Hippocampal formation (tissue), 2 donors: Measurements from ENCODE around the gene CNFN.
A peak's percentile ranks its signal among the peaks of the same experiment; 100 is the strongest.

Experiments used
- DNase-seq, 2 donors: peaks; one replicate each; lab custom pipeline; 2025; lab: John Stamatoyannopoulos, UW

CNFN gene

GRCh38 chr19:42389899-42390298 is at the start of gene CNFN:
CNFN (minus strand) TSS chr19:42390297; CDS start chr19:42389037, 1,260 bp downstream.
- DNase-seq, result no peak

DNA sequence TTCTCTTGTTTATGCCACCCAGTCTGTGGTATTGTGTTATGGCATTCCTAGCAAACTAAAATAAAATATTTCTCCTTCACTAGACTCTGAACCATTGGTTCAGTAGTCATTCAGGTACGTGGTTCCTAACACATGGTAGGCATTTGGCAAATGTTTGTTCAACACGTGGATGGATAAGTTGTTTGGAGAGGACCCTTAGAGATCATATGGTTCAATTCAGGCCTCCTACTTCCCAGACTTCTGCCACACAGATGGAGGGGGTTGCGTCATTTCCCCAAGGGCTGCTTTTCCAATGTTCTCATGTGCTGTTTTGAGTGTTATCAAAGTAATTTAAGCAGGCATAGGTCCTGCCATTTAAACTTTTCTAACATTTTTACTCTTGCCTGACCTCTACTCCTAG is 45.9 kb upstream of the CNFN start:
- DNase-seq, result no peak

- no peak for DNase-seq
These were observed 45.2 kb upstream of the CNFN start for GRCh38 chr19:42435316-42435715.

DNA sequence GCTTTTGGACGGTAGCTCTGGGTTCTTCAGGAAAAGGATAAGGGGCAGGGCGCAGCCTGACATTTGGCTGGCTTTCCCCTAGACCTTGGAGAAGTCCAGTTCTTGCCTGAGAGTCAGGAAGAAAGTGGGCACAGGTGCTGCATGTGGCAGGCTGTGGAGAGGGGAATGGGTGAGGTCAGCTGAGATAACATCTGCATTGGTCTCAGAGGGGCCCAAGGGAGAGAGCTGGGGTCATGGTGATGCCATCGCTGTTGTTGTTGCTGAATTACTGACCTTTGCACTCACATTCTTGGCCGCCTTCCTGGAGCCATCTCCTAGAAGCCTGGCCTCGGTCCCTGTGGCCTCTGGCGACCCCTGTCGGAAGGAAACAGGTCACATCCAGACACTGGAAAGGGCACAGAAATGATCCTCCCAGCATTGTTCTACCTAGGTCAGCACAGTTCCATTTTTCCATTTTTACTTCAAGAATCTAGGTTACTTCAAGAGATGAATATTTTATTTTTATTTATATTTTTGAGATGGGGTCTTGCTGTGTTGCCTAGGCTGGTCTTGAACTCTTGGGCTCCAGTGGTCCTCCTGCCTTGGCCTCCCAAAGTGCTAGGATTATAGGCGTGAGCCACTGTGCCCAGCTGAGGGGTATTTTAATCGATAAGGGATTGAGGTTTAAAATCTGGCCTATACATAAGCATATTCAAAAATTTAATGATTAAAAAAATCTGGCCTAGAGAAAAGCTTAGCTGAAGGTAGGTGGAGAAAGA is 43.6 kb upstream of the CNFN start:
- peak; percentile 53 to 72 for DNase-seq

DNA sequence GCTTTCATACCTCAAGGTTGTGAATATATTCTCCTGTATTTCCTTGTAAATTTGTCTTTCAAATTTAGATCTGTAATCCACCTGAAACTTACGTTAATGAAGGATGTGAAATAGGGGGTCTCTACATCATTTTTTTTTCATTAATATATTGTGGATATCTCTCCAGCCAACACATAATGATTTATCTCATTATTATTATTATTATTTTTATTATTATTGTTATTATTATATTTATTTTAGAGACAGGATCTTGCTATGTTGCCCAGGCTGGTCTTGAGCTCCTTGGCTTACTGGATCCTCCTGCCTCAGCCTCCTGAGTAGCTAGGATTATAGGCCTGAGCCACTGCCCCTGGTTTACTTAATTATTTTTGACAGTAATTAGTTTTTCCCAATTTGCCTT is 41.4 kb upstream of the CNFN start:
- DNase-seq, result no peak

- DNase-seq, result no peak
These were observed 38.6 kb upstream of the CNFN start for GRCh38 chr19:42428676-42429075.

DNA sequence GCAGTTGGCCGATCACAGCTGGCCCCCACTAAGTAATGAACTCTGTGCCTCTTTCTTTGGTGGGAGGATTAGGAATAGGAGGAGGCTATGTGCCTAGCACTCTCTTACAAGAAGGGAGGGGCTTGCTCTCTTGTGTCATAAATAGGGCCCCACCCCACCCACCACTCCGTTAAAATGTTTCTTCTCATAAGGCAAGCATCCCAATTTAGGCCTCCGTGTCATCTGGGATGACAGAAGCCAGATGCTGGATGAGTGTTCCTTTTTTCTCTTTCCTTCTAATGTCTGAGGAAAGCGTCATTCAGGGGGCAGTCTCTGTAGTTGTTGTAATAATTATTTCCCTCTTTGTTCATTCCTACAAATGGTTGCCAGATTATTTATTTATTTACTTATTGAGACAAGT is 37.2 kb upstream of the CNFN start, which contains the start of gene LIPE:
LIPE (minus strand) TSS at position 76 of the 400 bp plus-strand sequence. CDS start 239 bp downstream, outside the sequence.
- DNase-seq, result no peak

- no peak for DNase-seq
These were observed 36.5 kb upstream of the CNFN start for GRCh38 chr19:42426643-42427042.

- DNase-seq, result no peak
These were observed 34.6 kb upstream of the CNFN start for GRCh38 chr19:42424712-42425131.

- no peak for DNase-seq
These were observed 34.2 kb upstream of the CNFN start for GRCh38 chr19:42424345-42424707.

GRCh38 chr19:42423462-42424344 is 33.6 kb upstream of the CNFN start:
- DNase-seq, result peak; percentile 92 to 97

DNA sequence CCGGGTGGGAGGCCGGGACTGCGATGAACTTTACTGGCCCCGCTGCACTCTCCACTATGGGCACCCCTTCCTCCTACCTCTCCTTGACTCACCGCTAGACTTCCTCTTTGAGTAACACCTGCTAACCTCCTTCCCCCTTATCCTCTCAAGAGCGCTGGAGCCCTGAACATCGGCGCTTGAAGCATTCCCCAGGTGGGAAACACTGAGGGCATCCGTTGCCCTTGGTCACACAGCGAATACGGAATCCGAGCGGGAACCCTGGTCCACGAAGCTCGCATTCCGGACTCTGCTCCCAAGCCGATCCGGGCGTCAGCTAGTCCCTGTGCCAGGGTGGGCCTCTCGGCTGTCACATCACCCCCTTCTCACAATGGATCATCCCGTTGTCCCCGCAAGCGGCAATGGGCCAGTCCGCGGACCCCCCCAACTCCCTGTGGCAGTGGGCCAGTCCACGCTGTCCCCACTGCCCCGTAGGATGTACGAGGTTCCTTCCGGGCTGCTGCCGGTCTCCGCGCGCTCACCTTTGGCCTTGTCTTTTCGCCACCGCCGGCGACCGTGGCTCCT is 32.9 kb upstream of the CNFN start:
- DNase-seq, result peak in 1 of 2 donors; percentile 79

DNA sequence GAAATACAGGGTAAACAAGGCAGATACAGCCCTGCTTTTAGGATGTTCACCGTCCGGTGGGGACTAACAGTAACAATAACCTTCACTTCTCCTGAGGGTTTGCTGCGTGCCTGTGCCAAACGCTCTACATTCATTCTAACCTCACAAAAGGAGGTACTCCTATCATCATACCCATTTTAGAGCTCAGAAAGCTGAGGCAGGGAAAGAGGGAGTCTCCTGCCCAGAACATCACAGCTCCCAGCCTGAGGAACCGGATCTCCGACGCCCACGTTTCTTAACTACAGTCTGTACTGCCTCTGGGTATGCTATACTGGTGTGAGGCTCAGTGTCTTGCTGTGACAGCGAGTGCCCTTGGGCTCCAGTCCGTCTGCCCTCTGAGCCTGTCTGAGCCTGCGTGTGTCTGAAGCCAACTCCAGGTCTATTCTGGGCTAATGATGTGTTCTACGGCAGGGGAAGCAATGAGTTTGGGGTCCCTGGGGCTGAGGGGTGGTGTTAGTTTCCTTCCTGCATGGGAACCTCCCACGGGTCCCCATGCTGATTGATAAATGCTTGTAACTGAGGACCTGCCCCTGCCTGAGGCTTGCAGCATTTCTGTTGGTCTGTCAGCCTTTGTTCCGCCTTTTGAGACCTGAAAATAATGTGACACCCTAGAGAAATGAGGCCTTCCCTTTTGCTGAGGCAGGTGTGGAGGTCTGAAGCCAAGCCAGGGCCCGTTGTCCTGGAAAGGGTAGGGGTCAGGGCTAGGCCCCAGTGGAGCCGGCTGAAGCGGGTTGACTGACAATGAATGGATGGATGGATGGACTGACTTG is 32.2 kb upstream of the CNFN start:
- no peak for DNase-seq

DNA sequence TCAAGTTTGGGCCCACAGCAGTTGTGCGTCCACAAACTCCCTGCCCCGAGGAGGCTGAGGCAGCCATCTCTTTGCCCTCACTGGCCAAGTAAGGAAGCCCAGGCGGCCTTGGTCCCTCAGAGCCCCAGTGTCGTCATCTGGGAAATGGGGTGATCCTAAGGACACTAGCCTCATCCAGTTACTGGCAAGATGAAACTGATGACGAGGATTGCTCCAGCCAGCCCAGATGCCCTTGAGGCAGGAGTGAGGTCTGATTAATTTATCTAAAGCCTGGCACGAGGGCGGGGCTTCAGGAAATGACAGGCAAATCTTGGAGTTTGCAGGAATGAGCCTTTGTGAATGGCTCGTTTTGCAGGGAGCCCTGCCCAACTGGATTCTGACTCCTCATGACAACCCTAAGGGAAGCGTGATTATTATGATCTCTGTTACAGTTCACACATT is 31.5 kb upstream of the CNFN start:
- no peak for DNase-seq

DNA sequence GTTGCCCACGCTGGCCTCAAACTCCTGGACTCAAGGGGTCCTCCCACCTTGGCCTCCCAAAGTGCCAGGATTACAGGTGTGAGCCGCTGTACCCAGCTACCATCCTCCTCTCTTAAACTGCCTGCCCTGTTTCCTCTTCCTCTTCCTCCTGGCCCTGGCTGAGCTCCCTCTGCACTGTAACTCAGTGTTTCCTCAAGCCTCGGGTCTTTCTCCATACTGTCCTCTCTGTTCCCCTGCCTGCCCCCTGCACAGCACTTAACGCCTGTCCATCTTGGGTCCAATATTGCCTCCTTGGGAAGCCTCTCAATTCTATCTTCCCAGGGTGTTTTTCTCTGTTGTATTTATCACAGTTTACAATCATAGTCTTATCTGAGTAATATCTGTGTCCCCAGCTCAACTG is 31.0 kb upstream of the CNFN start:
- DNase-seq, result no peak

GRCh38 chr19:42420055-42420544 is 30.0 kb upstream of the CNFN start:
- DNase-seq, result peak in 1 of 2 donors; percentile 14

- DNase-seq, result no peak
These were observed 29.2 kb upstream of the CNFN start for GRCh38 chr19:42419309-42419708.

DNA sequence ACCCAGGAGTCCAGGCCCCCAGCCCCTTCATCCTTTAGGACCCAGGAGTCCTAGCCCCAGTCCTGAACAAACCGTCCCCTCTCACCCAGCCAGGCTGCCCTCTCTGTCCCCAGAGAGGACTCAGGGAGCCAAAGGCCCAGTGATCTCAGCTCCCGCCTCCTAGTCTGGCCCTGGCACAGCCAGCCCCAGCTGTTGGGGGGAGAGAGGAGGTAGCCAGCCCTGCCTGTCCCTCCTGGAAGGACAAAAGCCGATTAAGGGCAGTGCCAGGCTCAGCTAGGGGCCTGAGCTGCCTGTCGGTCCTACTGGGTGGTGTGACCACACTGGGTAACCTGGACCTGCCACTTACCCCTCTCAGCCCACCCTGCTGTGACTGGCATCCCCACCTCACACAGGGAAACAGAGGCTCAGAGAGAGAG is 22.6 kb upstream of the CNFN start:
- DNase-seq, result peak; percentile 81 to 84

DNA sequence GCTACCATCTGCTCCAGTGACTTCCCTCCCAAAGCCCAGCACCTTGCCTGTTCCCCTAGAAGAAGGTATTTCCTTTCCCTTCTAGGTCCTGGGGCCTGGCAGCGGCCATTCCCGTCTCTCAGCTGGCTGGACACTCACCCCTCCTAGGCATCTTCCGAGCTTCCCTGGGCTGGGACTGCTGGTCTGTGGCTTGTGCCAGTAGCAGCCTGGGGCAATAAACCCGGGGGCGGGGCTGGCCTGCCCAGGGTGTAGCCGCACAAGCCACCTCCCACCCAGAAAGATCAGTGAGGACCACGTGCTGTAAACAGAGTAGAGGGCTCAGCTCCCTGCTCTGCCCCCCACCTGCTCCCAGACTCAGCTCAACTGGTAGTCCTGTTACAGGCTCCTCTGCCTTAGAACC is 22.1 kb upstream of the CNFN start:
- DNase-seq, result peak; percentile 73 to 81

GRCh38 chr19:42411581-42412178 is 21.6 kb upstream of the CNFN start:
- DNase-seq, result no peak

DNA sequence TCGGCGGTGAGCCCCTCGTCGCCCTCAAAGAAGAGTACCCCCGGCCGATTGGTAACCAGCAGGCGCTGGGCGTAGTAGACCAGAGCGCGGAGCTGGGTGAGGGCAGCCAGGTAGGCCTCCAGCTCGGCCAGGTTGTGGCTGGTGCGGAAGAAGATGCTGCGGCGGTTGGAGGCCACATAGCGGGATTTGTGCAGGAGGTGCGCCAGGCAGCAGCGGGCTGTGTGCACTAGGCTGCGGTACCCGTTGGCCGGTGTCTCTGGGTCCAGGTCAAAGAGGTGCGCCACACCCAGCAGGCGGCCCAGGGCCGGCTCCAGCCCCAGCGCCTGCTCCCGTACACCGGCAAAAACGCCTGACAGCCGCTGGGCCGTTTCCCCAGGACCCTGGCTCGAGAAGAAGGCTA is 20.3 kb upstream of the CNFN start:
- DNase-seq, result no peak
